Endometrium (tissue), 2 donors: ENCODE data around the gene SLC16A1.

Experiments
- FAIRE-seq: peaks from 2 replicates; lab custom pipeline; 2012; peaks lifted over from hg19 to GRCh38; lab: Jason Lieb, UNC
- donor health status: control.
- donor health status: control.

The SLC16A1 gene

DNA sequence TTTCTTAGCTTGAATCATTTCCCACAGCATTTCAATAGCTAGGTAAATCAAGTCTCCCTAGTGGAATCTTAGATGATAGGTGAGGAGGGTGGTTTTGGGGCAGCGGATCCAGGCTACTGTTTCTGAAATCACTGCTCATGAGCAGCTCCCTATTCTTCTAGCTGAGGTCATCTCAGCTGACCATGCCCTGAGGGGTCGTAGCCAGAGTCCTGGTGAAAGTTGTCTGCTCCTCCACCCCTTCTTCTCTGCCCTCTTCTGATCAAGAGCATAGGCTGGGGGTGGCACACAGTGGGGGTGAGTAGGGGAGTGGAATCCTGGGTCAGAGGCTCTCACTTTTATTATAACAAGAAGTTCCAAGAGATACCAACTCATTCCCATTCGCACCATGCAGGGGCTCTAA lies 76.2 kb downstream of the SLC16A1 start:
- FAIRE-seq: no peak

DNA sequence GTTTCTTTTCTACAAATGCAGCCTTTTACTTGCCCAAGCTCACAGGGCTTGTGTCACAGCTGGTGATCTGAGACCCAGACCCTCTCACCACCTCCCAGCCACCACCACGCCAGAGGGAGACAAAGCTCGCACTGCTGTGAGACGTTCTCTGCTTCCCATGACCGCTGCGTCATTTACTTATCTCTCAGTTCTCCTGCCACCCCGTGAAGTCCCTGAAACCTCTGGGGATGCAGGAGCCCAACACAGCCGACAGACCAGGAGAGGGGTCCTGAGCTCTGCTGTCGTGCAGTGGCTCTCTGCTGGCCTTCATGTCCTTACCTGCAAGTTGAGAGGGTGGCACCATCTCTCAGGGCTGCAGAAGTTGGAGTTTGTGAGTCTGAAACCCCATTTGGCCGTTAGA lies 77.7 kb downstream of the SLC16A1 start:
- no peak for FAIRE-seq

DNA sequence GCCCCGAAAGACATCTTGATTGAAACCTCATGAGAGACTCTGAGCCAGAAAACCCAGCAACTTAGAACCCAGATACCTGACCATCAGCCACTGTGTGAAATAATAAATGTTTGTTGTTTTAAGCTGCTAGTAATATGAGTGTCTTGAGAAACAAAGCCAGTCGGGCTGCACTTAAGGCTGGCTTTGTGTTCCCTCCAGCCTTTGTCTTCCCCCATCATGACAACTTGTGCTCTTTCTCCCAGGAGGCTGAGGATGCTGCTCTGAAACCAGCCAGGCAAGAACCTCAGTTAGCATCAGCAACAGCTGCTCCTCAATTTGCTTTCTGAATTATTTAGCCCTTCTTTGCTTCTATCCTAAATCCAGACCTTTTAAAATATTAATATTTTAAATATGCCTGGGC lies 78.2 kb downstream of the SLC16A1 start:
- no peak for FAIRE-seq

DNA sequence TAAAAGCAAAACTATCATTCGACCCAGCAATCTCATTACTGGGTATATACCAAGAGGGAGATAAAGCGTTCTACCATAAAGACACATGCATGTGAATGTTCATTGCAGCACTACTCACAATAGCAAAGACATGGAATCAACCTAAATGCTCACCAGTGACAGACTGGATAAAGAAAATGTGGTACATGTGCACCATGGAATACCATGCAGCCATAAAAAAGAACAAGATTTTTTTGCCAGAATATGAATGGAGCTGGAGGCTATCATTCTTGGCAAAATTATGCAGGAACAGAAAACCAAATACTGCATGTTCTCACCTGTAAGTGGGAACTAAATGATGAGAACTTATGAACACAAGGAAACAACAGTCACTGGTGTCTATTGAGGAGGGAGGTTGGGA lies 79.7 kb downstream of the SLC16A1 start:
- FAIRE-seq: no peak

DNA sequence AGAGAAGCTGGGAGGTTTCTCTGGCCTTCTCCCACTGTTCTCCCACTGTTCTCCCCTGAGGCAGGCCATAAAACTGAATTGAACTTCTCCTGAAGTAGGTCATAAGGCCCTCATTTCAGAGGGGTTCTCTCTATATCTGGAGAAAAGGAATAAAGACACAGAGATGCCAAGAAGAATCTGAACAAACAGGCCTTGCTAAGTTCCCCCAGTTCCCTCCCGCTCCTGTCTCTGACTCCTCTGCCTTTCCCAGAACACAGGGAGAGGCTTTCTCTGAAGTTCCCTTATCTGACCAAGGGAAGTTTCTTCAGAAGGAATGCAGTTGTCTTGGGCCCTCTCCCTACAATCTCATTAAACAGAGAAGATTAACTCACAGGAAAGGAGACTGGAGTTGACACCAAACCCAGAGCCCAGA lies 83.4 kb downstream of the SLC16A1 start:
- FAIRE-seq: no peak

DNA sequence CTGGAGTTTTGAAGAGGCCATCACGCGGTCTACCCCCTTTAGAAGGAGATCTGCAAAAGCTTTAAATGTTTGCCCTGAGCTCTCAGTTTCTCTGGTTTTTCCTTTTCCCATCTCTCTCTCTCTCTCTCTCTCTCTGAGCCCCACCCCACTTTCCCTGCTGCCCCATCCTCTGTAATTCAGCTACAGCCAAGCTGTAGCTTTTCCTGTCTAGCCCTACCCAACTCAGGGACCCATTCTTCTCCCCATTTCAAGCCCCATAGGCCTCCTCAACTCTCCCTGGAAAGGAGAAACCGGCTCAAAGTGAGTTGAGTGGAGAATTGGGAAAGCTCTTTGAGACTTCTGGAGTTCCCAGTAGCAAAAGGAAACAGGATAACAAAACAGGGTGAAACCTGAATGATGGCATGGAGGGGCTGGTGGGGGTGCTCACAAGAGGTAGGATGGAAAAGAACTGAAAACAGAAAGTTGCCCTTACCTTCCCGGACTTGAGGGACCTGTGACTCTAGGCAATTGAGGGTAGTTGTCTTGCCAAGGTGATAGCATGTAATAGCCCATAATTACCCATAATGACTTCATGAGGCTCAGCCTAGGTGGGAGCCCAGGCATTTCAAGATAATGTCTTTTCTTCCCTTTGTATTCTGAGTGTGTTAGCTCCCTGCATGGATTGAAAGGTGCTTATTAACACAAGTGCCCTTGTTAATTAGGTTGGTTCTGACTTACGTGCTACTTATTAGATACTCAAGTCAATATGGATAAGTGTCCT lies 84.9 kb downstream of the SLC16A1 start:
- no peak for FAIRE-seq

DNA sequence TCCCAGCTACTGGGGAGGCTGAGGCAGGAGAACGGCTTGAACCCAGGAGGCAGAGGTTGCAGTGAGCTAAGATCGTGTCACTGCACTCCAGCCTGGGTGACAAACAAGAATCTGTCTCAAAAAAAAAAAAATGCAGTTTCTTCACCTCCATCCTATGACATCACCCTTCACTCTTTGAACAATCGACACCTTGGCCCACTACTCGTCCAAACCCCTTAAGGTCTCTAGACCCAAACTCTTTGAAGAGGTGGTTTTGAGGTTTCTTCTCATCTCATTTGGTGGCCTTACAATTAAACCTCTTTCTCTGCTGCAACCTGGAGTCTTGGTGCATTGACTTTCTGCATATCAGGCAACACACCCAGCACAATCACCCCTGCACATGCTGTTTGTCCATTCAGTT lies 86.1 kb downstream of the SLC16A1 start:
- FAIRE-seq: no peak

DNA sequence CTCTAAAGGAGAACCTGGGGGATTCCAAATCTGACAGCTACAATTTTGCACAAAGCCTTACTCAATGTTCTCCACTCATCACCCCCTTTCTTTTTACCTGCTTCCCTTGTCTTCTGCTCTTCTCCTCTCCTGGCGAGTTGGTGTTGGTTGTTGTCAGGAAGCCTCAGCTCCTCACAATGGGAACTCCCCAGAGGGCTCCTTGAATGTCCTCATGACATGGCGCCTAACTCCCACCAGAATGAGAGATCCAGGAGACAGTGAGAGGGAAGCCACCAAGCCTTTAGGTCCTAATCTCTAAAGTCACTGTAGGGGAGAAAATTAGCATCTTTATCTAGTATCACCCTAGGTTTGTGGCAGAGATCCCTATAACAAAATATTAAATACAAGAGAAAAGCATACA lies 87.8 kb downstream of the SLC16A1 start:
- FAIRE-seq: no peak

DNA sequence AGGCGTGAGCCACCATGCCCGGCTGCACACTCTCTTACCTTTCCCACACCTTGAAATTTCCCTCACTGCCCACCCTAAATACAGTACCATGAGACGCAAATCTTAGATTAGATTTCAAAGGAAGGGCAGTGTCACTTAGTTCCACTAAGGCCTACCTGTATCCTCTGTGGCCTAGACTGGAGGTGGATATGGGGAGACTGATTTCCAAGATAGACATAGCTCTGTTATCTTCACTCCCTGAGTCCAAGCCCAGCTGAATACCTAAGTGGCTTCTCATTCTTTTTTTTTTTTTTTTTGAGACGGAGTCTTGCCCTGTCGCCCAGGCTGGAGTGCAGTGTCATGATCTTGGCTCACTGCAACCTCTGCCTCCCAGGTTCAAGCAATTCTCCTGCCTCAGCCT lies 89.0 kb downstream of the SLC16A1 start:
- no peak for FAIRE-seq

DNA sequence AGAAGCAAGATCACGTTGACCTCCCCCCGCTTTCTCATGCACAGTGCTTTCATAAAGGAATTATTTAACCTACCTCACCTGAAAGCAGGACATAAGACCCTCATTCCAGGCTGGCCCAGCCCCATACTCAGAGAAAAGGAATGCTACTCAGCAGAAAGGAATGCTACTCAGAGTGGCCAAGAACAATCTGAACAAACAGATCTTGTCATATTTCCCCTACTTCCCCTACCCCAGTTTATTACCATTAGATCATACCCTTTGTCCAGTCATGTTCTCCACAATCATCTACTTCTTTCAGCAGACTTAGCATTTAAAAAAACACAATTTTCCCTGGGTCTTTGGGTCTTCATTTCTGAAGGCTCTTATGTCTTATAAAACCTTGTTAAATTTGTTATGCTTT lies 89.8 kb downstream of the SLC16A1 start:
- FAIRE-seq: no peak

DNA sequence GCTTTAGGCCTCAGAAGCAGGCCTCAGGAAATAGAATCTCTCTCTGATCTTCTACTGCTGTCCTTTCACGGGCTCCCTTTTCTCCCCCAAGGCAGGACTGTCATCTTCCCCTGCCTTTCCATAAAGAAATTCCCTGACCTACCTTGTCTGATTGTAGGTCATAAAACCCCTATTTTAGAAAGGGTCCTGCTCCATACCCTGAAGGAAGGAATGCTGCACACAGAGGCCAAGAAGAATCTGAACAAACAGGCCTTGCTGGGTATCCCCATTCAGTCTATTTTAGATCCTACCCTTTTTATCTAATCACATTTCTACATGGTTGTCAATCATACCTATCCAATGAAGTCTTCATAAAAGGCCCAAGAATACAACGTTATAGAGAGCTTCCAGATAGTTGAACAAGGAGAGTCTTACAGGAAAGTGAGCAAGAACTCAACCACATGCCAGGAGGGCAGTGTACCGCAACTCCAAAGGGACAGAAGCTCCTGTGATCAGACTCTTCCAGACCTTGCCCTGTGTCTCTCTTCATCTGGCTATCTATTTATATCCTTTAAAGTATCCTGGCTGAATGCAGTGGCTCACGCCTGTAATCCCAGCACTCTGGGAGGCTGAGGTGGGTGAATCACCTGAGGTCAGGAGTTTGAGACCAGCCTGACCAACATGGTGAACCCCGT lies 93.1 kb downstream of the SLC16A1 start:
- FAIRE-seq: no peak
